SH-SY5Y (cell line): ENCODE data around the gene RSRC1.

Experiments
- GATA2 ChIP-seq: IDR thresholded peaks from 2 replicates; pipeline ENCODE4 v1.6.1; 2011; ENCODE audit warnings: mild to moderate bottlenecking, low read depth, low read length
- GATA3 ChIP-seq: IDR thresholded peaks from 2 replicates; pipeline ENCODE4 v1.6.1; 2011; ENCODE audit warnings: low read depth, mild to moderate bottlenecking, low read length, moderate library complexity

- no peak for TF ChIP-seq GATA3
- TF ChIP-seq GATA2 = no peak
Observed at GRCh38 chr3:158540066-158540465, 430.2 kb downstream of the RSRC1 start.
